ENCODE results near the gene MAFG. TPM values are rescaled to one million over a fixed set of nuclear protein-coding genes. Genes with fewer than 3 reads are reported as not detected.

The MAFG gene
- total and polyA plus RNA-seq, 2 experiments from 2014 or later, result 17.2 to 33.4 TPM

GRCh38 chr17:81890447-81891302, 36.9 kb downstream of the MAFG start:
- H3K79me2 ChIP-seq (replicated peaks; ENCODE audit: insufficient read depth), result peaks cover 58% of the 10 kb centered on the region

More at GRCh38 chr17:81890447-81891302, 36.9 kb downstream of the MAFG start:
- H3K4me1 ChIP-seq (ENCODE audit: insufficient read depth), result peaks cover 8% of the 10 kb centered on the region; the same call in 1 of the 2 replicates
- H3K27ac ChIP-seq (ENCODE audit: low read depth), result peak overlapping the region; percentile 73
- H3F3A ChIP-seq (replicated peaks; ENCODE audit: low read depth), result peaks cover 24% of the 10 kb centered on the region
- H3K4me2 ChIP-seq, result peak overlapping the region; percentile 96
- peaks cover 14% of the 10 kb centered on the region; the same call in 1 of the 2 replicates for H4K20me1 ChIP-seq (replicated peaks; ENCODE audit: insufficient read depth)
- TF ChIP-seq CREB1 (CRISPR knock-in tag; IDR thresholded peaks at IDR 0.05; ENCODE audit: low read depth) (no peak), EZH2phosphoT487 (IDR thresholded peaks at IDR 0.05; ENCODE audit: unreplicated experiment) (no peak), JUNB (IDR thresholded peaks at IDR 0.05; ENCODE audit: unreplicated experiment) (no peak), REST (IDR thresholded peaks at IDR 0.05; ENCODE audit: unreplicated experiment) (no peak), ZNF114 (CRISPR knock-in tag; IDR thresholded peaks at IDR 0.05) (no peak), POLR2AphosphoS5 (IDR thresholded peaks at IDR 0.05; ENCODE audit: low read depth) (no peak), ZNF462 (CRISPR knock-in tag; IDR thresholded peaks at IDR 0.05) (no peak), ETS1 (IDR thresholded peaks at IDR 0.05) (no peak), CTCF (conservative IDR thresholded peaks at IDR 0.05; ENCODE audit: low read depth in 2 of 2) (no peak), NANOG (IDR thresholded peaks at IDR 0.05; ENCODE audit: borderline replicate concordance) (no peak), EZH2 (IDR thresholded peaks at IDR 0.05; ENCODE audit: low read depth, unreplicated experiment) (no peak), STAT1 (IDR thresholded peaks at IDR 0.05; ENCODE audit: unreplicated experiment) (no peak), ZNF331 (CRISPR knock-in tag; IDR thresholded peaks at IDR 0.05; ENCODE audit: low read depth) (no peak)
- Mint-ChIP-seq H3K4me3 (peak overlapping the region; percentile 91), H3K4me1 (peaks cover 4% of the 10 kb centered on the region; the same call in 1 of the 3 replicates), H3K27ac (peak overlapping the region; percentile 97), H3K27me3 (ENCODE audit: insufficient read depth, low read depth, poor library complexity) (peaks cover 33% of the 10 kb centered on the region), H3K36me3 (ENCODE audit: low read depth) (peaks cover 68% of the 10 kb centered on the region), H3K9me3 (no peaks in the 10 kb centered on the region)
- DNase-seq (ENCODE audit: low spot score), result peak; percentile 42
- H3K27me3 ChIP-seq (ENCODE audit: insufficient read depth), result no peaks in the 10 kb centered on the region
- H3K9me2 ChIP-seq (ENCODE audit: insufficient read depth), result no peaks in the 10 kb centered on the region
- peaks cover 41% of the 10 kb centered on the region for H3K36me3 ChIP-seq (ENCODE audit: insufficient read depth)
- no peak overlapping the region for H2AFZ ChIP-seq
- ATAC-seq, result no peak
- peak overlapping the region; percentile 95 for H3K4me3 ChIP-seq
